Endothelial cell of umbilical vein (primary cell): ENCODE measurements around the gene PLEKHJ1.

Experiments
- FOS ChIP-seq: IDR thresholded peaks from 2 replicates; pipeline ENCODE4 v1.6.1; 2011; ENCODE audit warnings: mild to moderate bottlenecking, low read length, moderate library complexity, borderline replicate concordance; ENCODE audit not compliant: insufficient read depth
- TF ChIP-seq, protein P1 (sequence below), 2 donors: IDR thresholded peaks; 1 replicate in 1 of 2; 2 replicates in 1 of 2; pipeline ENCODE4 v1.5.1; 2011; ENCODE audit warnings: low read length in 2 of 2, mild to moderate bottlenecking in 2 of 2, moderate library complexity in 2 of 2, control low read depth in 1 of 2, inconsistent platforms in 1 of 2, low read depth in 1 of 2; ENCODE audit not compliant: insufficient read depth in 1 of 2; ENCODE audit errors: extremely low read depth in 1 of 2

- TF ChIP-seq, protein P1, sequence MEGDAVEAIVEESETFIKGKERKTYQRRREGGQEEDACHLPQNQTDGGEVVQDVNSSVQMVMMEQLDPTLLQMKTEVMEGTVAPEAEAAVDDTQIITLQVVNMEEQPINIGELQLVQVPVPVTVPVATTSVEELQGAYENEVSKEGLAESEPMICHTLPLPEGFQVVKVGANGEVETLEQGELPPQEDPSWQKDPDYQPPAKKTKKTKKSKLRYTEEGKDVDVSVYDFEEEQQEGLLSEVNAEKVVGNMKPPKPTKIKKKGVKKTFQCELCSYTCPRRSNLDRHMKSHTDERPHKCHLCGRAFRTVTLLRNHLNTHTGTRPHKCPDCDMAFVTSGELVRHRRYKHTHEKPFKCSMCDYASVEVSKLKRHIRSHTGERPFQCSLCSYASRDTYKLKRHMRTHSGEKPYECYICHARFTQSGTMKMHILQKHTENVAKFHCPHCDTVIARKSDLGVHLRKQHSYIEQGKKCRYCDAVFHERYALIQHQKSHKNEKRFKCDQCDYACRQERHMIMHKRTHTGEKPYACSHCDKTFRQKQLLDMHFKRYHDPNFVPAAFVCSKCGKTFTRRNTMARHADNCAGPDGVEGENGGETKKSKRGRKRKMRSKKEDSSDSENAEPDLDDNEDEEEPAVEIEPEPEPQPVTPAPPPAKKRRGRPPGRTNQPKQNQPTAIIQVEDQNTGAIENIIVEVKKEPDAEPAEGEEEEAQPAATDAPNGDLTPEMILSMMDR (IDR thresholded peaks at IDR 0.05; ENCODE audit: extremely low read depth in 1 of 2, insufficient read depth in 1 of 2, low read depth in 1 of 2, low read length in 2 of 2) = no peak
- TF ChIP-seq FOS = no peak
Measured at GRCh38 chr19:2230807-2231533, 5.2 kb downstream of the PLEKHJ1 start.
